Coronary artery (tissue), 2 donors: ENCODE data around the gene TPGS1.

ENCODE experiments used
- DNase-seq: peaks from one replicate; pipeline ENCODE4 v3.0.0-alpha.2; 2017; ENCODE audit warnings: low spot score
- H3K27ac ChIP-seq, 2 donors: fragments of 200-600 bp; sonication (generic); one replicate each; pipeline ENCODE4 v1.5.1; 2016 to 2019
- H3K4me3 ChIP-seq: fragments of 200-600 bp; sonication (generic); 2 replicates; pipeline ENCODE4 v1.5.1; 2016; ENCODE audit warnings: mild to moderate bottlenecking, moderate library complexity
- TF ChIP-seq, protein P1 (sequence below): fragments of 200-600 bp; sonication (generic); IDR thresholded peaks from one replicate; pipeline ENCODE4 v1.5.1; 2019; ENCODE audit warnings: antibody characterized with exemption

Gene TPGS1

GRCh38 chr19:497869-498510 lies 9.3 kb upstream of the TPGS1 start:
- no peak overlapping the region for H3K27ac ChIP-seq
- TF ChIP-seq, protein P1, sequence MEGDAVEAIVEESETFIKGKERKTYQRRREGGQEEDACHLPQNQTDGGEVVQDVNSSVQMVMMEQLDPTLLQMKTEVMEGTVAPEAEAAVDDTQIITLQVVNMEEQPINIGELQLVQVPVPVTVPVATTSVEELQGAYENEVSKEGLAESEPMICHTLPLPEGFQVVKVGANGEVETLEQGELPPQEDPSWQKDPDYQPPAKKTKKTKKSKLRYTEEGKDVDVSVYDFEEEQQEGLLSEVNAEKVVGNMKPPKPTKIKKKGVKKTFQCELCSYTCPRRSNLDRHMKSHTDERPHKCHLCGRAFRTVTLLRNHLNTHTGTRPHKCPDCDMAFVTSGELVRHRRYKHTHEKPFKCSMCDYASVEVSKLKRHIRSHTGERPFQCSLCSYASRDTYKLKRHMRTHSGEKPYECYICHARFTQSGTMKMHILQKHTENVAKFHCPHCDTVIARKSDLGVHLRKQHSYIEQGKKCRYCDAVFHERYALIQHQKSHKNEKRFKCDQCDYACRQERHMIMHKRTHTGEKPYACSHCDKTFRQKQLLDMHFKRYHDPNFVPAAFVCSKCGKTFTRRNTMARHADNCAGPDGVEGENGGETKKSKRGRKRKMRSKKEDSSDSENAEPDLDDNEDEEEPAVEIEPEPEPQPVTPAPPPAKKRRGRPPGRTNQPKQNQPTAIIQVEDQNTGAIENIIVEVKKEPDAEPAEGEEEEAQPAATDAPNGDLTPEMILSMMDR: no peak
- DNase-seq: no peak
- H3K4me3 ChIP-seq: peak overlapping the region; percentile 55

- no peak overlapping the region for H3K27ac ChIP-seq
- DNase-seq: no peak
Observed at GRCh38 chr19:498511-498891, 8.8 kb upstream of the TPGS1 start.

DNA sequence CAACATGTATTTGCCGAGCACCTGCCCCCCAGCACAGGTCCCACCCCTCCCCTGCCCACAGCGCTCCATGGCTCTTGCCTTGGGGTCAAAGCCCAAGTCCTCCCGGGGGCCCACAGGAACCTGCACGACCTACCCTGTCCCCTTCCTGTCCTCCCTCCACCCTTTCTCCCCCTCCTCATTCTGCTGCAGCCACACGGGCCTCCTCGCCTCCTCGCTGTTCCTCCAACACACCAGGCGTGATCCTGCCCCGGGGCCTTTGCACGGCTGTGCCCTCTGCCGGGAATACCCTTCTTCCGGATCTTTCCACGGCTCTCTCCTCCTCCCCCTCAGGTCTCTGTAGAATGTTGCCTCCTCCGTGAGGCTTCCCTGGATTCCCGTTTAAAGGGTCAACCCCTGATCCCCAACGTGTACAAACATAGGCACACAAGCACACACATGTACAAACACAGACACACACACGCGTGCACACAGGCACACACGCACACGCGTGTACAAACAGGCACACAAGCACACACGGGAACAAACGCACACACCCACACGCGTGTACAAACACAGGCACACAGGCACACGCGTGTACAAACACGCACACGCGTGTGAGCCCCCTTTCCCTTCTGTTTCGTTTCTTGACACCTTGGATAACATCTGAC lies 8.2 kb upstream of the TPGS1 start:
- Histone ChIP-seq H3K27ac (no peak overlapping the region), H3K4me3 (no peak overlapping the region)
- DNase-seq: no peak
- TF ChIP-seq, protein P1: no peak

More at GRCh38 chr19:498511-498891, 8.8 kb upstream of the TPGS1 start:
- no peak overlapping the region for H3K4me3 ChIP-seq
- TF ChIP-seq, protein P1: no peak

DNA sequence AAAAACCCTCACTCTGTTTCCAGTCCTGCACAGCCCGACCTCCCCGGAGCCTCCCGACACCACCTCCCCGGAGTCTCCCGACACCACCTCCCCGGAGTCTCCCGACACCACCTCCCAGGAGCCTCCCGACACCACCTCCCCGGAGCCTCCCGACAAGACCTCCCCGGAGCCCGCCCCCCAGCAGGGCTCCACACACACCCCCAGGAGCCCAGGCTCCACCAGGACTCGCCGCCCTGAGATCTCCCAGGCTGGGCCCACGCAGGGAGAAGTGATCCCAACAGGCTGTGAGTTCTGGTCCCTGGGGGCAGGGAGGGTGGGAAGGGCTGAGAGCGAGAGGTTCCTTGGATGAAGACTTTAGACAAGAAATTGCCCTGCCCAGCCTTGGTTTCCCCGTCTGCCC lies 5.7 kb upstream of the TPGS1 start:
- no peak overlapping the region for H3K27ac ChIP-seq
- TF ChIP-seq, protein P1: no peak
- no peak overlapping the region for H3K4me3 ChIP-seq
- no peak for DNase-seq

DNA sequence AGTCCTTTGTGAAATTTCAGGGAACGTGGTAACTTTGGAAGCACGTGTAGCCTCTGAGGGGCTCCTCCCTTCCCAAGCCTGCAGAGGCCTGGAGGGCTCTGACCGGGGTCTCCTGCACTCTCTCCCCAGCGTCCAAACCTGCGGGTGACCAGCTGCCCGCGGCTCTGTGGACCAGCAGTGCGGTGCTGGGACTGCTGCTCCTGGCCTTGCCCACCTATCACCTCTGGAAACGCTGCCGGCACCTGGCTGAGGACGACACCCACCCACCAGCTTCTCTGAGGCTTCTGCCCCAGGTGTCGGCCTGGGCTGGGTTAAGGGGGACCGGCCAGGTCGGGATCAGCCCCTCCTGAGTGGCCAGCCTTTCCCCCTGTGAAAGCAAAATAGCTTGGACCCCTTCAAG lies 2.7 kb upstream of the TPGS1 start:
- DNase-seq: no peak
- TF ChIP-seq, protein P1: no peak
- Histone ChIP-seq H3K27ac (no peak overlapping the region), H3K4me3 (no peak overlapping the region)

- peak overlapping the region; percentile 95 for H3K4me3 ChIP-seq
Observed at GRCh38 chr19:506404-507285, 652 bp upstream of the TPGS1 start.

More at GRCh38 chr19:506404-507285, 652 bp upstream of the TPGS1 start:
- peak; percentile 92 for DNase-seq
- peak overlapping the region; percentile 88 to 95 for H3K27ac ChIP-seq
- TF ChIP-seq, protein P1: peak; percentile 97
